Activated CD8-positive, alpha-beta T cell treated with anti-CD3 and anti-CD28 coated beads, Interleukin-2, amount 10 ng/mL, durations not matched to agents 7 days and 5 days (primary cell): ENCODE data around the gene CAPN13. TPM values are rescaled to one million over a fixed set of nuclear protein-coding genes. Genes with fewer than 3 reads are reported as not detected.

Source experiments
- ATAC-seq: fragments of 150-1000 bp; cut with Tn5 transposase; one replicate; pipeline ENCODE4 v1.10.0; 2021; ENCODE audit warnings: moderate library complexity
- CTCF ChIA-PET: fragments of 350-600 bp; sonication (Branson Sonifier 250); formaldehyde crosslinking; loops from one replicate; lab custom pipeline; 2021; ENCODE audit warnings: antibody characterized with exemption; lab: Charles Lee
- POLR2A ChIA-PET: fragments of 350-600 bp; sonication (Branson Sonifier 250); formaldehyde crosslinking; loops from one replicate; lab custom pipeline; 2021; ENCODE audit warnings: antibody characterized with exemption; lab: Charles Lee
- DNase-seq: peaks from one replicate; pipeline ENCODE4 v3.0.0-alpha.2; 2020
- H3K27ac Mint-ChIP-seq: one replicate; pipeline ENCODE4 v1.8.0; 2021; ENCODE audit warnings: mild to moderate bottlenecking, mixed read lengths
- H3K27me3 Mint-ChIP-seq: one replicate; pipeline ENCODE4 v1.8.0; 2021; ENCODE audit warnings: low read depth, mixed read lengths
- H3K36me3 Mint-ChIP-seq: one replicate; pipeline ENCODE4 v1.8.0; 2021; ENCODE audit warnings: low read depth, mixed read lengths
- H3K4me1 Mint-ChIP-seq: one replicate; pipeline ENCODE4 v1.8.0; 2021; ENCODE audit warnings: low read depth, mixed read lengths
- H3K4me3 Mint-ChIP-seq: one replicate; pipeline ENCODE4 v1.8.0; 2021; ENCODE audit warnings: mild to moderate bottlenecking, mixed read lengths
- H3K9me3 Mint-ChIP-seq: one replicate; pipeline ENCODE4 v1.8.0; 2022; ENCODE audit warnings: mixed read lengths; ENCODE audit not compliant: insufficient read depth
- total RNA-seq, 2 experiments: library from RNA; stranded (reverse); gene quantifications; one replicate each; pipeline ENCODE4 v1.2.3, GENCODE V29; 2021

Gene CAPN13
- total RNA-seq, 2 experiments from 2014 or later = not detected

GRCh38 chr2:30757749-30758148 lies 49.5 kb downstream of the CAPN13 start:
- H3K4me3 Mint-ChIP-seq = no peak overlapping the region
- peaks cover 4% of the 10 kb centered on the region for H3K27me3 Mint-ChIP-seq
- POLR2A ChIA-PET = no interaction called here
- H3K27ac Mint-ChIP-seq = no peak overlapping the region
- DNase-seq (no peak), ATAC-seq (no peak)
- H3K4me1 Mint-ChIP-seq = no peaks in the 10 kb centered on the region
- no peaks in the 10 kb centered on the region for H3K9me3 Mint-ChIP-seq
- CTCF ChIA-PET = no interaction called here
- no peaks in the 10 kb centered on the region for H3K36me3 Mint-ChIP-seq

GRCh38 chr2:30756971-30757370 lies 50.3 kb downstream of the CAPN13 start:
- CTCF ChIA-PET = no interaction called here
- Mint-ChIP-seq H3K36me3 (no peaks in the 10 kb centered on the region), H3K4me1 (no peaks in the 10 kb centered on the region), H3K9me3 (no peaks in the 10 kb centered on the region), H3K27me3 (peaks cover 4% of the 10 kb centered on the region), H3K4me3 (no peak overlapping the region), H3K27ac (no peak overlapping the region)
- DNase-seq = no peak
- POLR2A ChIA-PET = no interaction called here
- no peak for ATAC-seq

- POLR2A ChIA-PET = no interaction called here
- CTCF ChIA-PET = no interaction called here
- ATAC-seq (no peak), DNase-seq (no peak)
- no peaks in the 10 kb centered on the region for H3K9me3 Mint-ChIP-seq
- H3K4me3 Mint-ChIP-seq = no peak overlapping the region
- no peaks in the 10 kb centered on the region for H3K4me1 Mint-ChIP-seq
- H3K27me3 Mint-ChIP-seq = peaks cover 4% of the 10 kb centered on the region
- no peak overlapping the region for H3K27ac Mint-ChIP-seq
- H3K36me3 Mint-ChIP-seq = no peaks in the 10 kb centered on the region
Observed at GRCh38 chr2:30756051-30756719, 51.1 kb downstream of the CAPN13 start.

- Mint-ChIP-seq H3K27ac (no peak overlapping the region), H3K9me3 (no peaks in the 10 kb centered on the region), H3K27me3 (peaks cover 6% of the 10 kb centered on the region), H3K36me3 (no peaks in the 10 kb centered on the region), H3K4me1 (no peaks in the 10 kb centered on the region), H3K4me3 (no peak overlapping the region)
- ChIA-PET POLR2A (no interaction called here), CTCF (no interaction called here)
- ATAC-seq (no peak), DNase-seq (no peak)
Observed at GRCh38 chr2:30753630-30754029, 53.6 kb downstream of the CAPN13 start.

- no peak for DNase-seq
- Mint-ChIP-seq H3K36me3 (no peaks in the 10 kb centered on the region), H3K4me1 (no peaks in the 10 kb centered on the region), H3K9me3 (no peaks in the 10 kb centered on the region), H3K27ac (no peak overlapping the region), H3K27me3 (peaks cover 6% of the 10 kb centered on the region), H3K4me3 (no peak overlapping the region)
- CTCF ChIA-PET = no interaction called here
- ATAC-seq = no peak
- POLR2A ChIA-PET = interaction anchor here (0.6 kb wide), 1 partner anchor 1025 kb away, joined by 3 read pairs; no protein-coding TSS in a partner anchor
Observed at GRCh38 chr2:30752811-30753210, 54.4 kb downstream of the CAPN13 start.

GRCh38 chr2:30747206-30747605 lies 60.0 kb downstream of the CAPN13 start:
- DNase-seq (no peak), ATAC-seq (no peak)
- H3K4me3 Mint-ChIP-seq = no peak overlapping the region
- no peaks in the 10 kb centered on the region for H3K36me3 Mint-ChIP-seq
- H3K4me1 Mint-ChIP-seq = no peaks in the 10 kb centered on the region
- no peak overlapping the region for H3K27ac Mint-ChIP-seq
- ChIA-PET CTCF (interaction anchor here (0.8 kb wide), 1 partner anchor 35 kb away, joined by 3 read pairs; no protein-coding TSS in a partner anchor), POLR2A (no interaction called here)
- no peaks in the 10 kb centered on the region for H3K9me3 Mint-ChIP-seq
- H3K27me3 Mint-ChIP-seq = peaks cover 2% of the 10 kb centered on the region

GRCh38 chr2:30744823-30745222 lies 62.4 kb downstream of the CAPN13 start:
- Mint-ChIP-seq H3K9me3 (no peaks in the 10 kb centered on the region), H3K36me3 (no peaks in the 10 kb centered on the region), H3K27me3 (peaks cover 2% of the 10 kb centered on the region), H3K4me3 (no peak overlapping the region), H3K27ac (no peak overlapping the region), H3K4me1 (no peaks in the 10 kb centered on the region)
- ChIA-PET POLR2A (no interaction called here), CTCF (no interaction called here)
- ATAC-seq = no peak
- no peak for DNase-seq

GRCh38 chr2:30741576-30741975 lies 65.7 kb downstream of the CAPN13 start:
- no peaks in the 10 kb centered on the region for H3K27me3 Mint-ChIP-seq
- H3K9me3 Mint-ChIP-seq = no peaks in the 10 kb centered on the region
- no peak for ATAC-seq
- no peak overlapping the region for H3K27ac Mint-ChIP-seq
- H3K4me3 Mint-ChIP-seq = no peak overlapping the region
- H3K36me3 Mint-ChIP-seq = no peaks in the 10 kb centered on the region
- ChIA-PET POLR2A (no interaction called here), CTCF (no interaction called here)
- no peak for DNase-seq
- no peaks in the 10 kb centered on the region for H3K4me1 Mint-ChIP-seq

GRCh38 chr2:30738141-30738911 lies 68.9 kb downstream of the CAPN13 start:
- H3K9me3 Mint-ChIP-seq = no peaks in the 10 kb centered on the region
- H3K27me3 Mint-ChIP-seq = no peaks in the 10 kb centered on the region
- DNase-seq = no peak
- no peak overlapping the region for H3K27ac Mint-ChIP-seq
- CTCF ChIA-PET = interaction anchor here (1.1 kb wide), 1 partner anchor 27 kb away, joined by 4 read pairs; no protein-coding TSS in a partner anchor
- no peaks in the 10 kb centered on the region for H3K36me3 Mint-ChIP-seq
- H3K4me1 Mint-ChIP-seq = no peaks in the 10 kb centered on the region
- H3K4me3 Mint-ChIP-seq = no peak overlapping the region
- POLR2A ChIA-PET = no interaction called here
- no peak for ATAC-seq

- Mint-ChIP-seq H3K36me3 (no peaks in the 10 kb centered on the region), H3K4me1 (no peaks in the 10 kb centered on the region), H3K27me3 (no peaks in the 10 kb centered on the region), H3K4me3 (no peak overlapping the region), H3K9me3 (no peaks in the 10 kb centered on the region), H3K27ac (no peak overlapping the region)
- DNase-seq = no peak
- ChIA-PET POLR2A (no interaction called here), CTCF (no interaction called here)
- ATAC-seq = no peak
Observed at GRCh38 chr2:30737326-30737610, 70.0 kb downstream of the CAPN13 start.

GRCh38 chr2:30736461-30737325 lies 70.6 kb downstream of the CAPN13 start:
- H3K36me3 Mint-ChIP-seq = no peaks in the 10 kb centered on the region
- H3K27me3 Mint-ChIP-seq = no peaks in the 10 kb centered on the region
- H3K4me3 Mint-ChIP-seq = no peak overlapping the region
- ATAC-seq (no peak), DNase-seq (no peak)
- ChIA-PET CTCF (no interaction called here), POLR2A (no interaction called here)
- no peak overlapping the region for H3K27ac Mint-ChIP-seq
- no peaks in the 10 kb centered on the region for H3K4me1 Mint-ChIP-seq
- H3K9me3 Mint-ChIP-seq = no peaks in the 10 kb centered on the region
